ENCODE results near the gene QRFP. TPM values are rescaled to one million over a fixed set of nuclear protein-coding genes. Genes with fewer than 3 reads are reported as not detected.

QRFP gene
- total RNA-seq, 2 experiments from 2014 or later = not detected

GRCh38 chr9:130900701-130901497, 4.3 kb upstream of the QRFP start:
- Mint-ChIP-seq H3K9me3 (no peaks in the 10 kb centered on the region), H3K4me3 (no peak overlapping the region), H3K27me3 (no peaks in the 10 kb centered on the region), H3K27ac (no peak overlapping the region), H3K36me3 (ENCODE audit: low read depth) (no peaks in the 10 kb centered on the region), H3K4me1 (no peaks in the 10 kb centered on the region)
- POLR2A ChIA-PET = no interaction called here
- CTCF ChIA-PET = interaction anchor here (0.6 to 1.3 kb wide), 2 partner anchors 11 to 459 kb away, joined by 3 read pairs; no protein-coding TSS in a partner anchor
- DNase-seq = no peak

GRCh38 chr9:130899051-130899748, 2.6 kb upstream of the QRFP start:
- H3K27me3 Mint-ChIP-seq = no peaks in the 10 kb centered on the region
- H3K4me1 Mint-ChIP-seq = no peaks in the 10 kb centered on the region
- H3K27ac Mint-ChIP-seq = no peak overlapping the region
- no peak for DNase-seq
- H3K4me3 Mint-ChIP-seq = no peak overlapping the region
- H3K36me3 Mint-ChIP-seq (ENCODE audit: low read depth) = no peaks in the 10 kb centered on the region
- CTCF ChIA-PET = interaction anchor here (1.3 kb wide), 1 partner anchor 9 kb away, joined by 3 read pairs; no protein-coding TSS in a partner anchor
- H3K9me3 Mint-ChIP-seq = no peaks in the 10 kb centered on the region
- POLR2A ChIA-PET = interaction anchor here (0.6 kb wide), 1 partner anchor 147 kb away, joined by 4 read pairs; no protein-coding TSS in a partner anchor

- POLR2A ChIA-PET = no interaction called here
- H3K4me1 Mint-ChIP-seq = no peaks in the 10 kb centered on the region
- H3K9me3 Mint-ChIP-seq = no peaks in the 10 kb centered on the region
- no peak for DNase-seq
- no peaks in the 10 kb centered on the region for H3K27me3 Mint-ChIP-seq
- no peak overlapping the region for H3K27ac Mint-ChIP-seq
- no peak overlapping the region for H3K4me3 Mint-ChIP-seq
- CTCF ChIA-PET = no interaction called here
- no peaks in the 10 kb centered on the region for H3K36me3 Mint-ChIP-seq (ENCODE audit: low read depth)
Observed at GRCh38 chr9:130898552-130898852, 1.9 kb upstream of the QRFP start.

- no peaks in the 10 kb centered on the region for H3K9me3 Mint-ChIP-seq
- POLR2A ChIA-PET = no interaction called here
- H3K27me3 Mint-ChIP-seq = no peaks in the 10 kb centered on the region
- CTCF ChIA-PET = no interaction called here
- no peak for DNase-seq
- H3K27ac Mint-ChIP-seq = no peak overlapping the region
- H3K36me3 Mint-ChIP-seq (ENCODE audit: low read depth) = no peaks in the 10 kb centered on the region
- H3K4me3 Mint-ChIP-seq = no peak overlapping the region
- H3K4me1 Mint-ChIP-seq = no peaks in the 10 kb centered on the region
Observed at GRCh38 chr9:130897848-130898551, 1.4 kb upstream of the QRFP start.

- Mint-ChIP-seq H3K4me3 (no peak overlapping the region), H3K4me1 (no peaks in the 10 kb centered on the region), H3K9me3 (no peaks in the 10 kb centered on the region), H3K27me3 (no peaks in the 10 kb centered on the region), H3K27ac (no peak overlapping the region), H3K36me3 (ENCODE audit: low read depth) (no peaks in the 10 kb centered on the region)
- CTCF ChIA-PET = no interaction called here
- DNase-seq = no peak
- POLR2A ChIA-PET = no interaction called here
Observed at GRCh38 chr9:130897105-130897751, 616 bp upstream of the QRFP start.

- ChIA-PET CTCF (interaction anchor here (0.6 to 1.4 kb wide), 3 partner anchors 12 to 43 kb away, joined by 3 to 5 read pairs (median 4); no protein-coding TSS in a partner anchor), POLR2A (no interaction called here)
- Mint-ChIP-seq H3K36me3 (ENCODE audit: low read depth) (no peaks in the 10 kb centered on the region), H3K27me3 (no peaks in the 10 kb centered on the region), H3K9me3 (no peaks in the 10 kb centered on the region), H3K4me1 (no peaks in the 10 kb centered on the region), H3K27ac (no peak overlapping the region), H3K4me3 (no peak overlapping the region)
- no peak for DNase-seq
Observed at GRCh38 chr9:130895481-130896232, 955 bp downstream of the QRFP start.

- Mint-ChIP-seq H3K4me3 (no peak overlapping the region), H3K27me3 (no peaks in the 10 kb centered on the region), H3K9me3 (no peaks in the 10 kb centered on the region), H3K27ac (no peak overlapping the region), H3K36me3 (ENCODE audit: low read depth) (no peaks in the 10 kb centered on the region), H3K4me1 (no peaks in the 10 kb centered on the region)
- no peak for DNase-seq
- CTCF ChIA-PET = interaction anchor here (0.6 to 1.4 kb wide), 3 partner anchors 13 to 212 kb away, joined by 3 to 5 read pairs (median 3); no protein-coding TSS in a partner anchor
- POLR2A ChIA-PET = no interaction called here
Observed at GRCh38 chr9:130895038-130895437, 1.6 kb downstream of the QRFP start.

- no peaks in the 10 kb centered on the region for H3K36me3 Mint-ChIP-seq (ENCODE audit: low read depth)
- CTCF ChIA-PET = interaction anchor here (0.6 to 1.4 kb wide), 3 partner anchors 13 to 212 kb away, joined by 3 to 5 read pairs (median 3); no protein-coding TSS in a partner anchor
- no peaks in the 10 kb centered on the region for H3K4me1 Mint-ChIP-seq
- no peak overlapping the region for H3K27ac Mint-ChIP-seq
- no peaks in the 10 kb centered on the region for H3K9me3 Mint-ChIP-seq
- H3K4me3 Mint-ChIP-seq = no peak overlapping the region
- POLR2A ChIA-PET = no interaction called here
- H3K27me3 Mint-ChIP-seq = no peaks in the 10 kb centered on the region
- DNase-seq = no peak
Observed at GRCh38 chr9:130894546-130894945, 2.1 kb downstream of the QRFP start.

- DNase-seq = no peak
- H3K27ac Mint-ChIP-seq = no peak overlapping the region
- POLR2A ChIA-PET = no interaction called here
- no peaks in the 10 kb centered on the region for H3K4me1 Mint-ChIP-seq
- no peaks in the 10 kb centered on the region for H3K9me3 Mint-ChIP-seq
- H3K4me3 Mint-ChIP-seq = no peak overlapping the region
- CTCF ChIA-PET = no interaction called here
- no peaks in the 10 kb centered on the region for H3K27me3 Mint-ChIP-seq
- no peaks in the 10 kb centered on the region for H3K36me3 Mint-ChIP-seq (ENCODE audit: low read depth)
Observed at GRCh38 chr9:130893341-130894101, 3.1 kb downstream of the QRFP start.

- H3K4me1 Mint-ChIP-seq = no peaks in the 10 kb centered on the region
- no peaks in the 10 kb centered on the region for H3K36me3 Mint-ChIP-seq (ENCODE audit: low read depth)
- no peaks in the 10 kb centered on the region for H3K27me3 Mint-ChIP-seq
- no peak for DNase-seq
- ChIA-PET CTCF (no interaction called here), POLR2A (no interaction called here)
- no peak overlapping the region for H3K27ac Mint-ChIP-seq
- no peaks in the 10 kb centered on the region for H3K9me3 Mint-ChIP-seq
- no peak overlapping the region for H3K4me3 Mint-ChIP-seq
Observed at GRCh38 chr9:130892477-130893304, 3.9 kb downstream of the QRFP start.

All from activated CD4-positive, alpha-beta T cell treated with anti-CD3 and anti-CD28 coated beads, Interleukin-2, amount 10 ng/mL, durations not matched to agents 7 days and 5 days (primary cell).